Measurements from ENCODE around the gene RAD51AP1. TPM values are rescaled to one million over a fixed set of nuclear protein-coding genes. Genes with fewer than 3 reads are reported as not detected.

Gene RAD51AP1
- polyA plus RNA-seq, 2 of the 4 experiments (the other 2 are of a cell fraction), result 30.6 to 56.7 TPM

DNA sequence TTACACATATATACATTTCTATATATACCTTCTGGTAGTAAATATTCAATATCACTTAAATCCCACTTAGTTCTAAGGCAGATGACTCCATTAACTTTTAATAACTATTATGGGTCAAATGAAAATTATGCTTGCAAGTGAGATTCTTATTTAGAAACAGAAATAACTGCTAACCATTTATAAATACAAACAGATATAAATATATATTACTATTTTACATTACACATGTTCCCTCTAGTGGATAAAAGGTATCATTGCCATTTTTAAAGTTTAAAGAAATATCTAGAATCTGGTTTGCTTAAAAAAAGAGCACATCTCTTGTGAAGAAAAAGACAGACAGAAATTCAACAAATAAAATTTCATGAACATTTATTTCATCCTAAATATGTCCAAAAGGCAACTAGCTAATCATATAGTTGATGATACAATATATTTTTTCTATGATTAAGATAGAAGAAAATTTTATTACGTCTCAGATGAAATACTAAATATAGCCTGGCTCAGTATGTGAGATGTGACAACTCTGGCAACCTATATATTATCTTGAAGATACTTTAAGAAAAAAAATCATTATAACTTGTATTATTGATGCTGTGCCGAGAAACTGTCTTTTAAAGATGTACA is 11.7 kb upstream of the RAD51AP1 start:
- ATAC-seq, result no peak
- CTCF ChIA-PET, result interaction anchor here (0.7 to 3.2 kb wide), 15 partner anchors 8 to 643 kb away, joined by 3 to 9 read pairs (median 3); a partner anchor contains a TSS
- no peak for FAIRE-seq

More for the DNA sequence above, 11.7 kb upstream of the RAD51AP1 start:
- Histone ChIP-seq H3K27ac (no peak overlapping the region), H3K4me2 (no peak overlapping the region), H3K9me3 (no peaks in the 10 kb centered on the region), H3K4me1 (no peaks in the 10 kb centered on the region), H3K4me3 (no peak overlapping the region)
- POLR2A ChIA-PET, result no interaction called here
- peak in 1 of 2 experiments; percentile 20 for DNase-seq (ENCODE audit: low read depth in 1 of 2, low spot score in 1 of 2)
- 90% methylated on average over 2 of the region's 2 CpGs for WGBS (ENCODE audit: missing lambda C conversion rate)
- TF ChIP-seq NFE2L2 (conservative IDR thresholded peaks at IDR 0.05; ENCODE audit: low read length) (no peak), KDM5A (IDR thresholded peaks at IDR 0.05) (no peak), HOXB13 (CRISPR knock-in tag; IDR thresholded peaks at IDR 0.05; ENCODE audit: low read depth) (no peak), TFCP2L1 (CRISPR knock-in tag; IDR thresholded peaks at IDR 0.05) (no peak), CBX2 (IDR thresholded peaks at IDR 0.05; ENCODE audit: borderline replicate concordance, low read depth) (no peak), ZFP36 (IDR thresholded peaks at IDR 0.05; ENCODE audit: borderline replicate concordance, partially characterized antibody) (no peak), MAZ (IDR thresholded peaks at IDR 0.05; ENCODE audit: borderline replicate concordance, low read depth, low read length) (no peak), SMC3 (IDR thresholded peaks at IDR 0.05) (peak; percentile 53), RAD21 (conservative IDR thresholded peaks at IDR 0.05 in 1 of 2, IDR thresholded peaks at IDR 0.05 in 1 of 2) (peak; percentile 47 to 64), HDAC2 (IDR thresholded peaks at IDR 0.05) (no peak), HOXB5 (CRISPR knock-in tag; IDR thresholded peaks at IDR 0.05) (no peak), PHF8 (IDR thresholded peaks at IDR 0.05; ENCODE audit: borderline replicate concordance, low read depth) (no peak)
- TF ChIP-seq, protein P1, sequence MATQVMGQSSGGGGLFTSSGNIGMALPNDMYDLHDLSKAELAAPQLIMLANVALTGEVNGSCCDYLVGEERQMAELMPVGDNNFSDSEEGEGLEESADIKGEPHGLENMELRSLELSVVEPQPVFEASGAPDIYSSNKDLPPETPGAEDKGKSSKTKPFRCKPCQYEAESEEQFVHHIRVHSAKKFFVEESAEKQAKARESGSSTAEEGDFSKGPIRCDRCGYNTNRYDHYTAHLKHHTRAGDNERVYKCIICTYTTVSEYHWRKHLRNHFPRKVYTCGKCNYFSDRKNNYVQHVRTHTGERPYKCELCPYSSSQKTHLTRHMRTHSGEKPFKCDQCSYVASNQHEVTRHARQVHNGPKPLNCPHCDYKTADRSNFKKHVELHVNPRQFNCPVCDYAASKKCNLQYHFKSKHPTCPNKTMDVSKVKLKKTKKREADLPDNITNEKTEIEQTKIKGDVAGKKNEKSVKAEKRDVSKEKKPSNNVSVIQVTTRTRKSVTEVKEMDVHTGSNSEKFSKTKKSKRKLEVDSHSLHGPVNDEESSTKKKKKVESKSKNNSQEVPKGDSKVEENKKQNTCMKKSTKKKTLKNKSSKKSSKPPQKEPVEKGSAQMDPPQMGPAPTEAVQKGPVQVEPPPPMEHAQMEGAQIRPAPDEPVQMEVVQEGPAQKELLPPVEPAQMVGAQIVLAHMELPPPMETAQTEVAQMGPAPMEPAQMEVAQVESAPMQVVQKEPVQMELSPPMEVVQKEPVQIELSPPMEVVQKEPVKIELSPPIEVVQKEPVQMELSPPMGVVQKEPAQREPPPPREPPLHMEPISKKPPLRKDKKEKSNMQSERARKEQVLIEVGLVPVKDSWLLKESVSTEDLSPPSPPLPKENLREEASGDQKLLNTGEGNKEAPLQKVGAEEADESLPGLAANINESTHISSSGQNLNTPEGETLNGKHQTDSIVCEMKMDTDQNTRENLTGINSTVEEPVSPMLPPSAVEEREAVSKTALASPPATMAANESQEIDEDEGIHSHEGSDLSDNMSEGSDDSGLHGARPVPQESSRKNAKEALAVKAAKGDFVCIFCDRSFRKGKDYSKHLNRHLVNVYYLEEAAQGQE (IDR thresholded peaks at IDR 0.05), result no peak
- TF ChIP-seq, protein P2, sequence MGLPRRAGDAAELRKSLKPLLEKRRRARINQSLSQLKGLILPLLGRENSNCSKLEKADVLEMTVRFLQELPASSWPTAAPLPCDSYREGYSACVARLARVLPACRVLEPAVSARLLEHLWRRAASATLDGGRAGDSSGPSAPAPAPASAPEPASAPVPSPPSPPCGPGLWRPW (IDR thresholded peaks at IDR 0.05), result no peak
- TF ChIP-seq, protein P3, sequence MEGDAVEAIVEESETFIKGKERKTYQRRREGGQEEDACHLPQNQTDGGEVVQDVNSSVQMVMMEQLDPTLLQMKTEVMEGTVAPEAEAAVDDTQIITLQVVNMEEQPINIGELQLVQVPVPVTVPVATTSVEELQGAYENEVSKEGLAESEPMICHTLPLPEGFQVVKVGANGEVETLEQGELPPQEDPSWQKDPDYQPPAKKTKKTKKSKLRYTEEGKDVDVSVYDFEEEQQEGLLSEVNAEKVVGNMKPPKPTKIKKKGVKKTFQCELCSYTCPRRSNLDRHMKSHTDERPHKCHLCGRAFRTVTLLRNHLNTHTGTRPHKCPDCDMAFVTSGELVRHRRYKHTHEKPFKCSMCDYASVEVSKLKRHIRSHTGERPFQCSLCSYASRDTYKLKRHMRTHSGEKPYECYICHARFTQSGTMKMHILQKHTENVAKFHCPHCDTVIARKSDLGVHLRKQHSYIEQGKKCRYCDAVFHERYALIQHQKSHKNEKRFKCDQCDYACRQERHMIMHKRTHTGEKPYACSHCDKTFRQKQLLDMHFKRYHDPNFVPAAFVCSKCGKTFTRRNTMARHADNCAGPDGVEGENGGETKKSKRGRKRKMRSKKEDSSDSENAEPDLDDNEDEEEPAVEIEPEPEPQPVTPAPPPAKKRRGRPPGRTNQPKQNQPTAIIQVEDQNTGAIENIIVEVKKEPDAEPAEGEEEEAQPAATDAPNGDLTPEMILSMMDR (IDR thresholded peaks at IDR 0.05), result peak; percentile 35; the same call in 2 of the 3 replicates
- TF ChIP-seq, protein P4, sequence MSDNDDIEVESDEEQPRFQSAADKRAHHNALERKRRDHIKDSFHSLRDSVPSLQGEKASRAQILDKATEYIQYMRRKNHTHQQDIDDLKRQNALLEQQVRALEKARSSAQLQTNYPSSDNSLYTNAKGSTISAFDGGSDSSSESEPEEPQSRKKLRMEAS (IDR thresholded peaks at IDR 0.05), result no peak
- TF ChIP-seq, protein P5, sequence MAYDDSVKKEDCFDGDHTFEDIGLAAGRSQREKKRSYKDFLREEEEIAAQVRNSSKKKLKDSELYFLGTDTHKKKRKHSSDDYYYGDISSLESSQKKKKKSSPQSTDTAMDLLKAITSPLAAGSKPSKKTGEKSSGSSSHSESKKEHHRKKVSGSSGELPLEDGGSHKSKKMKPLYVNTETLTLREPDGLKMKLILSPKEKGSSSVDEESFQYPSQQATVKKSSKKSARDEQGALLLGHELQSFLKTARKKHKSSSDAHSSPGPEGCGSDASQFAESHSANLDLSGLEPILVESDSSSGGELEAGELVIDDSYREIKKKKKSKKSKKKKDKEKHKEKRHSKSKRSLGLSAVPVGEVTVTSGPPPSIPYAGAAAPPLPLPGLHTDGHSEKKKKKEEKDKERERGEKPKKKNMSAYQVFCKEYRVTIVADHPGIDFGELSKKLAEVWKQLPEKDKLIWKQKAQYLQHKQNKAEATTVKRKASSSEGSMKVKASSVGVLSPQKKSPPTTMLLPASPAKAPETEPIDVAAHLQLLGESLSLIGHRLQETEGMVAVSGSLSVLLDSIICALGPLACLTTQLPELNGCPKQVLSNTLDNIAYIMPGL (CRISPR knock-in tag; IDR thresholded peaks at IDR 0.05; ENCODE audit: borderline replicate concordance), result no peak
- TF ChIP-seq, protein P6, sequence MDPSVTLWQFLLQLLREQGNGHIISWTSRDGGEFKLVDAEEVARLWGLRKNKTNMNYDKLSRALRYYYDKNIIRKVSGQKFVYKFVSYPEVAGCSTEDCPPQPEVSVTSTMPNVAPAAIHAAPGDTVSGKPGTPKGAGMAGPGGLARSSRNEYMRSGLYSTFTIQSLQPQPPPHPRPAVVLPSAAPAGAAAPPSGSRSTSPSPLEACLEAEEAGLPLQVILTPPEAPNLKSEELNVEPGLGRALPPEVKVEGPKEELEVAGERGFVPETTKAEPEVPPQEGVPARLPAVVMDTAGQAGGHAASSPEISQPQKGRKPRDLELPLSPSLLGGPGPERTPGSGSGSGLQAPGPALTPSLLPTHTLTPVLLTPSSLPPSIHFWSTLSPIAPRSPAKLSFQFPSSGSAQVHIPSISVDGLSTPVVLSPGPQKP (IDR thresholded peaks at IDR 0.05; ENCODE audit: low read depth, low read length), result no peak

Measured in A549 (cell line).